HG03432 (cell line): ENCODE measurements around the gene HOXB3.
"Not testable (repeated sequence)": the region's sequence is repeated elsewhere in the genome, so short reads cannot be mapped to it uniquely, and the experiment has no call there.

ENCODE experiments used
- ATAC-seq: cut with Tn5 transposase; IDR thresholded peaks from one replicate; pipeline ENCODE4 v1.9.1; 2021; ENCODE audit warnings: mild to moderate bottlenecking, moderate library complexity; ENCODE audit not compliant: unreplicated experiment

The HOXB3 gene

GRCh38 chr17:48547808-48548522 lies 42.1 kb downstream of the HOXB3 start:
- ATAC-seq, result no peak

GRCh38 chr17:48546924-48547807 lies 42.9 kb downstream of the HOXB3 start:
- no peak for ATAC-seq

- no peak for ATAC-seq
These were observed 43.7 kb downstream of the HOXB3 start for GRCh38 chr17:48546137-48546923.

- ATAC-seq, result no peak
These were observed 44.5 kb downstream of the HOXB3 start for GRCh38 chr17:48545539-48545938.

GRCh38 chr17:48545022-48545375 lies 45.0 kb downstream of the HOXB3 start, which contains the start of gene HOXB2:
HOXB2 (minus strand) TSS chr17:48545109; CDS start chr17:48544911, 198 bp downstream.
- no peak for ATAC-seq

GRCh38 chr17:48544349-48545021 lies 45.6 kb downstream of the HOXB3 start:
- no peak for ATAC-seq

- ATAC-seq, result peak; percentile 23
These were observed 46.1 kb downstream of the HOXB3 start for GRCh38 chr17:48543854-48544348.

GRCh38 chr17:48543107-48543853 lies 46.8 kb downstream of the HOXB3 start:
- ATAC-seq, result peak; percentile 61

GRCh38 chr17:48542698-48543106 lies 47.3 kb downstream of the HOXB3 start:
- no peak for ATAC-seq

- ATAC-seq, result no peak
These were observed 47.9 kb downstream of the HOXB3 start for GRCh38 chr17:48542114-48542656.

GRCh38 chr17:48541577-48542113 lies 48.4 kb downstream of the HOXB3 start:
- no peak for ATAC-seq

- ATAC-seq, result no peak
These were observed 48.9 kb downstream of the HOXB3 start for GRCh38 chr17:48541036-48541576.

- ATAC-seq, result no peak
These were observed 49.8 kb downstream of the HOXB3 start for GRCh38 chr17:48540213-48540612.

- no peak for ATAC-seq
These were observed 50.9 kb downstream of the HOXB3 start for GRCh38 chr17:48539177-48539576.

GRCh38 chr17:48537316-48537715 lies 52.7 kb downstream of the HOXB3 start:
- no peak for ATAC-seq

- not testable (repeated sequence) for ATAC-seq
These were observed 54.1 kb downstream of the HOXB3 start for GRCh38 chr17:48535793-48536559.

- ATAC-seq, result no peak
These were observed 57.8 kb downstream of the HOXB3 start for GRCh38 chr17:48532261-48532660.

GRCh38 chr17:48530887-48531272 lies 59.2 kb downstream of the HOXB3 start, which contains the start of gene HOXB1:
HOXB1 (minus strand) TSS chr17:48531011; CDS start chr17:48530904, 107 bp downstream.
- no peak for ATAC-seq
